ENCODE results near the gene FKBP7.

- TF ChIP-seq, protein P1, sequence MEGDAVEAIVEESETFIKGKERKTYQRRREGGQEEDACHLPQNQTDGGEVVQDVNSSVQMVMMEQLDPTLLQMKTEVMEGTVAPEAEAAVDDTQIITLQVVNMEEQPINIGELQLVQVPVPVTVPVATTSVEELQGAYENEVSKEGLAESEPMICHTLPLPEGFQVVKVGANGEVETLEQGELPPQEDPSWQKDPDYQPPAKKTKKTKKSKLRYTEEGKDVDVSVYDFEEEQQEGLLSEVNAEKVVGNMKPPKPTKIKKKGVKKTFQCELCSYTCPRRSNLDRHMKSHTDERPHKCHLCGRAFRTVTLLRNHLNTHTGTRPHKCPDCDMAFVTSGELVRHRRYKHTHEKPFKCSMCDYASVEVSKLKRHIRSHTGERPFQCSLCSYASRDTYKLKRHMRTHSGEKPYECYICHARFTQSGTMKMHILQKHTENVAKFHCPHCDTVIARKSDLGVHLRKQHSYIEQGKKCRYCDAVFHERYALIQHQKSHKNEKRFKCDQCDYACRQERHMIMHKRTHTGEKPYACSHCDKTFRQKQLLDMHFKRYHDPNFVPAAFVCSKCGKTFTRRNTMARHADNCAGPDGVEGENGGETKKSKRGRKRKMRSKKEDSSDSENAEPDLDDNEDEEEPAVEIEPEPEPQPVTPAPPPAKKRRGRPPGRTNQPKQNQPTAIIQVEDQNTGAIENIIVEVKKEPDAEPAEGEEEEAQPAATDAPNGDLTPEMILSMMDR (optimal IDR thresholded peaks at IDR 0.05 in 1 of 3, IDR thresholded peaks at IDR 0.05 in 1 of 3, conservative IDR thresholded peaks at IDR 0.05 in 1 of 3; ENCODE audit: extremely low read depth in 1 of 3, insufficient read depth in 2 of 3, low read length in 3 of 3) = no peak
- TF ChIP-seq EZH2 (IDR thresholded peaks at IDR 0.05; ENCODE audit: low read length) = no peak
Measured at GRCh38 chr2:178502751-178503150, 24.4 kb upstream of the FKBP7 start.
